MM.1S (cell line): ENCODE data around the gene KCNQ1.

Experiments used
- DNase-seq: peaks from one replicate; pipeline ENCODE4 v3.0.0-alpha.2; 2015
- H2AFZ ChIP-seq: fragments of 300-600 bp; sonication (generic); 2 replicates; pipeline ENCODE4 v1.6.0; 2016; ENCODE audit warnings: antibody characterized with exemption, low read length
- H3F3A ChIP-seq: fragments of 300-600 bp; sonication (generic); 2 replicates; pipeline ENCODE4 v1.6.1; 2016; ENCODE audit warnings: mild to moderate bottlenecking, antibody characterized with exemption, low read length, moderate library complexity, mixed read lengths; ENCODE audit not compliant: insufficient read depth
- H3K27ac ChIP-seq: fragments of 300-600 bp; sonication (generic); 2 replicates; pipeline ENCODE4 v1.5.1; 2016; ENCODE audit warnings: mild to moderate bottlenecking, low read length
- H3K27me3 ChIP-seq: fragments of 300-600 bp; sonication (generic); replicated peaks from 2 replicates; pipeline ENCODE4 v1.6.0; 2016; ENCODE audit warnings: low read length; ENCODE audit not compliant: insufficient read depth
- H3K36me3 ChIP-seq: fragments of 300-600 bp; sonication (generic); replicated peaks from 2 replicates; pipeline ENCODE4 v1.6.1; 2016; ENCODE audit warnings: mild to moderate bottlenecking, low read length, mixed read lengths; ENCODE audit not compliant: insufficient read depth
- H3K4me1 ChIP-seq: fragments of 300-600 bp; sonication (generic); 2 replicates; pipeline ENCODE4 v1.6.1; 2016; ENCODE audit warnings: low read length, mixed read lengths
- H3K4me2 ChIP-seq: fragments of 300-600 bp; sonication (generic); 2 replicates; pipeline ENCODE4 v1.6.0; 2016; ENCODE audit warnings: low read depth, low read length
- H3K4me3 ChIP-seq: fragments of 300-600 bp; sonication (generic); 2 replicates; pipeline ENCODE4 v1.5.1; 2016; ENCODE audit warnings: low read length, mixed read lengths
- H3K79me2 ChIP-seq: fragments of 300-600 bp; sonication (generic); 2 replicates; pipeline ENCODE4 v1.6.1; 2016; ENCODE audit warnings: mixed run types, low read length, mixed read lengths
- H3K9ac ChIP-seq: fragments of 300-600 bp; sonication (generic); 2 replicates; pipeline ENCODE4 v1.6.1; 2016; ENCODE audit warnings: low read length, mixed read lengths
- H3K9me2 ChIP-seq: fragments of 300-600 bp; sonication (generic); replicated peaks from 2 replicates; pipeline ENCODE4 v1.6.1; 2016; ENCODE audit warnings: mild to moderate bottlenecking, low read length, mixed read lengths; ENCODE audit not compliant: insufficient read depth
- H3K9me3 ChIP-seq: fragments of 300-600 bp; sonication (generic); replicated peaks from 2 replicates; pipeline ENCODE4 v1.6.1; 2016; ENCODE audit warnings: mild to moderate bottlenecking, low read length, mixed read lengths; ENCODE audit not compliant: insufficient read depth
- H4K20me1 ChIP-seq: fragments of 300-600 bp; sonication (generic); 2 replicates; pipeline ENCODE4 v1.6.1; 2016; ENCODE audit warnings: mild to moderate bottlenecking, low read length, moderate library complexity, mixed read lengths; ENCODE audit not compliant: insufficient read depth
- CTCF ChIP-seq: fragments of 300-600 bp; sonication (generic); IDR thresholded peaks from 2 replicates; pipeline ENCODE4 v1.5.1; 2016; ENCODE audit warnings: antibody characterized with exemption, low read length, mixed read lengths
- EZH2 ChIP-seq: fragments of 300-600 bp; sonication (generic); optimal IDR thresholded peaks from 2 replicates; pipeline ENCODE3; 2017; ENCODE audit warnings: low read depth, mild to moderate bottlenecking, antibody characterized with exemption, low read length, mixed read lengths
- EZH2phosphoT487 ChIP-seq: fragments of 300-600 bp; sonication (generic); IDR thresholded peaks from 2 replicates; pipeline ENCODE4 v1.6.1; 2018; ENCODE audit warnings: antibody characterized with exemption, low read length

KCNQ1 gene

DNA sequence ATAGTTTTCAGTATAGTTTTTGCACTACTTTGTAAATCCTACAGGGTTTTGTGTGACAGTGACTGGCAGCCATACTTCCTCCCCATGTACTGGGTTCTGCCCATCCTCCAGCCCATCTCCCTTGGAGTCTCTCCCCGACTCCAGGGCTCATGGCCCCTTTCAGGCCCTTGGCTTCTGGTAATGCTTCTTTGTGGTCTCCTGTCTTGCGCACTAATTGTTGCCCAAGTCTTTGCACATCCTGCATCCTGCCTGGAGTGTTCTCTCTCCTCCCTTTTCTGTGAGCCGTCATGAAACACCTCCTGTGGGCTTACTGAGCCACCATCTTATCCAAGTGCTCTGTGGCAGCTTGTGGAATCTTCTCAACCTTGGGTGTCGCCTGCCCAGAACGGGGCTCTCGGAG lies 266.4 kb downstream of the KCNQ1 start:
- TF ChIP-seq EZH2, result no peak
- no peak for TF ChIP-seq EZH2phosphoT487
- TF ChIP-seq CTCF, result no peak
- H3K79me2 ChIP-seq, result no peaks in the 10 kb centered on the region
- H3K27me3 ChIP-seq, result no peaks in the 10 kb centered on the region
- no peak overlapping the region for H3K4me3 ChIP-seq
- no peak overlapping the region for H3K9ac ChIP-seq
- H3K4me2 ChIP-seq, result no peak overlapping the region
- no peak overlapping the region for H3K27ac ChIP-seq
- H3F3A ChIP-seq, result no peaks in the 10 kb centered on the region
- no peak overlapping the region for H2AFZ ChIP-seq
- no peaks in the 10 kb centered on the region for H3K9me2 ChIP-seq
- no peaks in the 10 kb centered on the region for H4K20me1 ChIP-seq
- H3K4me1 ChIP-seq, result no peaks in the 10 kb centered on the region
- no peaks in the 10 kb centered on the region for H3K9me3 ChIP-seq
- no peak for DNase-seq
- H3K36me3 ChIP-seq, result no peaks in the 10 kb centered on the region

- no peak for TF ChIP-seq CTCF
- TF ChIP-seq EZH2, result no peak
- TF ChIP-seq EZH2phosphoT487, result no peak
- Histone ChIP-seq H3F3A (no peaks in the 10 kb centered on the region), H3K27me3 (no peaks in the 10 kb centered on the region)
These were observed 268.3 kb downstream of the KCNQ1 start for GRCh38 chr11:2713094-2713493.

DNA sequence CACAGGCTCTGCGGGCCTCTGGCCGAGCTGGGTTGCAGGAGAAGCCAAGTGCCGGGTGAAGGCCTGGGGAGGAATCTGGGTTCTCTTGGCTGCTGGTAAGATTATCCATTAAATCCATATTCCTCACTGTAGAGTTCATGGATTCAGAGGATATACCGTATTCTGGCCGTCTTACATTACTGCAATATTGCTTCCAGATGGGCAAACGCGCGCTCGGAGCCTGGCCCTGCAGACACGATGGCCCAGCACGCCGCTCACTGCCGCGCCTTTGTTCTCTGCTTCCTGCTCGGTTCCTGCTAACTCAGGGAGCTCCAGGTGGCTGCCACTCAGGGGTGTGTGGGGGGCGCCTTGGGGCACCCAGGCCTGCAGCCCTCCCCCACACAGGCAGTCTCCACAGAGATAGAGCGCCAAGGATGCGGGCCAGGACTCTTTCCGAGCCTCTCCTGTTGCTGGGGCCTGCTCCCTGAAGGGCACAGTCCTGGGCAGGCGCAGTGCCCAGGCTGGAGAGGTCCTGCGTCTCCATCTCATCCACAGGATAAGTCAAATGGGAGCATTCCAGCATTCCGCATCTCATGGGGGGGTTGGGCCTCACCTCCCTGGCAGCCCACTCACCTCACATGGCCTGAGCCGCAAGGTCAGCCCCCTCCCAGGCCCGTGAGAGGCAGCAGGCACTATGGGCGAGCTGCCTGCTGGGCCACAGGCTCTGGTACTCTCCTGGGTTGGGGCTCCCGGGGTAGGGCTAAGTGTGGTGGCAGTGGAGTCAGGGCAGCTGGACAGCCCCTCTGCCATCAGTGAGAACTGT lies 269.1 kb downstream of the KCNQ1 start:
- H3K36me3 ChIP-seq, result no peaks in the 10 kb centered on the region
- no peaks in the 10 kb centered on the region for H3F3A ChIP-seq
- H3K9me3 ChIP-seq, result no peaks in the 10 kb centered on the region
- no peak overlapping the region for H3K27ac ChIP-seq
- DNase-seq, result no peak
- no peaks in the 10 kb centered on the region for H3K27me3 ChIP-seq
- H3K9ac ChIP-seq, result no peak overlapping the region
- no peaks in the 10 kb centered on the region for H4K20me1 ChIP-seq
- no peak overlapping the region for H2AFZ ChIP-seq
- no peak overlapping the region for H3K4me3 ChIP-seq
- no peak overlapping the region for H3K4me2 ChIP-seq
- no peaks in the 10 kb centered on the region for H3K4me1 ChIP-seq
- H3K79me2 ChIP-seq, result no peaks in the 10 kb centered on the region
- H3K9me2 ChIP-seq, result no peaks in the 10 kb centered on the region
- no peak for TF ChIP-seq EZH2
- TF ChIP-seq CTCF, result no peak
- no peak for TF ChIP-seq EZH2phosphoT487

More at GRCh38 chr11:2713094-2713493, 268.3 kb downstream of the KCNQ1 start:
- Histone ChIP-seq H2AFZ (no peak overlapping the region), H3K4me3 (no peak overlapping the region), H3K36me3 (no peaks in the 10 kb centered on the region), H3K9me3 (no peaks in the 10 kb centered on the region), H4K20me1 (no peaks in the 10 kb centered on the region), H3K4me2 (no peak overlapping the region), H3K9ac (no peak overlapping the region), H3K9me2 (no peaks in the 10 kb centered on the region), H3K27ac (no peak overlapping the region), H3K79me2 (no peaks in the 10 kb centered on the region), H3K4me1 (no peaks in the 10 kb centered on the region)
- DNase-seq, result no peak
